H1 (cell line): ENCODE data around the gene PLB1. TPM values are rescaled to one million over a fixed set of nuclear protein-coding genes. Genes with fewer than 3 reads are reported as not detected.

ENCODE experiments used
- ASH2L ChIP-seq: fragments of 200-600, 300-600 bp; sonication (generic); IDR thresholded peaks from one replicate; pipeline ENCODE4 v1.7.1; 2017; ENCODE audit warnings: low read length
- CHD7 ChIP-seq: fragments of 300-600 bp; sonication (generic); IDR thresholded peaks from 2 replicates; pipeline ENCODE4 v1.7.1; 2012; ENCODE audit warnings: low read length, moderate library complexity, mild to moderate bottlenecking, inconsistent platforms; ENCODE audit not compliant: insufficient replicate concordance
- CTCF ChIP-seq, 3 experiments: IDR thresholded peaks; 1 replicate in 2 of 3; 2 replicates in 1 of 3; pipeline versions ENCODE4 v1.5.1 to v1.6.1; 2011; ENCODE audit warnings: low read length in 3 of 3, mild to moderate bottlenecking in 3 of 3, inconsistent platforms in 2 of 3, low read depth in 1 of 3, moderate library complexity in 1 of 3; ENCODE audit not compliant: insufficient read depth in 1 of 3; ENCODE audit errors: control extremely low read depth in 1 of 3
- HDAC2 ChIP-seq, 2 experiments: fragments of 300-600 bp in 1 of 2; sonication (generic) in 1 of 2; IDR thresholded peaks; 2 replicates each; pipeline ENCODE4 v1.6.1; 2011 to 2012; ENCODE audit warnings: low read depth in 2 of 2, low read length in 2 of 2, mild to moderate bottlenecking in 2 of 2, moderate library complexity in 2 of 2, borderline replicate concordance in 1 of 2, inconsistent platforms in 1 of 2
- NRF1 ChIP-seq: IDR thresholded peaks from 2 replicates; pipeline ENCODE4 v1.6.1; 2011; ENCODE audit warnings: mild to moderate bottlenecking, low read depth, low read length, improper control_type of control experiment
- polyA plus RNA-seq, 7 experiments: library from polyadenylated mRNA; depleted of rRNA in 3 of 7; stranded (reverse) in 5 of 7; unstranded in 2 of 7; fragments of >200 nt in 5 of 7; fragments of 200-250 nt in 2 of 7; gene quantifications; 1 replicate in 5 of 7; 2 replicates in 1 of 7; 4 replicates in 1 of 7; pipeline versions ENCODE4 v1.2.1 to v1.2.3, GENCODE V29; 2011 to 2013; ENCODE audit warnings: missing spikeins in 2 of 7, mixed read lengths in 2 of 7
- total RNA-seq: library from RNA; stranded (reverse); fragmentation: NEBNext Ultra II Directional; extraction: Animal tissue kit (Norgen Biotek cat#: 25700); gene quantifications from 2 replicates; pipeline ENCODE4 v1.2.1, GENCODE V29; 2021

The PLB1 gene
- total and polyA plus RNA-seq, 2 of the 8 experiments (the other 6 are each of a cell fraction or from before 2014, with no cell fraction given): 0.20 to 0.36 TPM

GRCh38 chr2:28693223-28693622 lies 197.4 kb downstream of the PLB1 start (continued):
- TF ChIP-seq CTCF (IDR thresholded peaks at IDR 0.05; ENCODE audit: control extremely low read depth in 1 of 3, insufficient read depth in 1 of 3, low read depth in 1 of 3, low read length in 3 of 3) (no peak), NRF1 (no peak), HDAC2 (IDR thresholded peaks at IDR 0.05; ENCODE audit: borderline replicate concordance in 1 of 2, low read depth in 2 of 2, low read length in 2 of 2) (no peak), ASH2L (no peak), CHD7 (no peak)
